HCT116 (cell line): ENCODE measurements around the gene MOK. TPM values are rescaled to one million over a fixed set of nuclear protein-coding genes. Genes with fewer than 3 reads are reported as not detected.

Experiments
- ATAC-seq: fragments of 200-7000 bp; cut with Tn5 transposase; 2 replicates; pipeline ENCODE4 v1.9.1; 2020; ENCODE audit warnings: mild to moderate bottlenecking, moderate library complexity
- BruUV-seq: library from RNA; stranded (reverse); fragments of 400-500 nt; replicated peaks from 2 replicates; lab custom pipeline; 2021; lab: Mats Ljungman, UMichigan
- CTCF ChIA-PET: fragments of 300-600 bp; sonication (Branson Sonifier 250); formaldehyde crosslinking; loops from one replicate; lab custom pipeline; 2021; ENCODE audit warnings: antibody characterized with exemption; lab: Charles Lee
- POLR2A ChIA-PET: fragments of 300-600, 350-600 bp; sonication (Branson Sonifier 250); formaldehyde crosslinking; loops from one replicate; lab custom pipeline; 2021; ENCODE audit warnings: antibody characterized with exemption; lab: Charles Lee
- RAD21 ChIA-PET, 2 experiments: fragments of 300-600 bp; sonication (Branson Sonifier 250); formaldehyde crosslinking; loops; one replicate each; lab custom pipeline; 2023; ENCODE audit warnings: low total read pairs in 2 of 2; ENCODE audit not compliant: uncharacterized antibody in 2 of 2, unreplicated experiment in 2 of 2, low non-redundant PET in 1 of 2; lab: Charles Lee
- DNase-seq: peaks from one replicate; pipeline ENCODE4 v3.0.0-alpha.2; 2010; ENCODE audit warnings: low read depth, low spot score
- H2AFZ ChIP-seq: fragments of 200-600 bp; shearing (Covaris generic), sonication (generic); 2 replicates; pipeline ENCODE4 v1.6.1; 2017; ENCODE audit warnings: low read depth, mixed run types, mixed read lengths, antibody characterized with exemption, low read length; ENCODE audit not compliant: poor library complexity, severe bottlenecking
- H3K27ac ChIP-seq: 2 replicates; pipeline ENCODE4 v1.5.1; 2012; ENCODE audit warnings: low read depth, low read length
- H3K27me3 ChIP-seq: fragments of 200-600 bp; sonication (generic); 2 replicates; pipeline ENCODE4 v1.6.1; 2016; ENCODE audit warnings: mixed run types, low read length, mixed read lengths; ENCODE audit not compliant: insufficient read depth
- H3K36me3 ChIP-seq, 2 experiments: fragments of 200-500 bp in 1 of 2; fragments of 200-600 bp in 1 of 2; sonication (Bioruptor generic) in 1 of 2; sonication (generic) in 1 of 2; 2 replicates each; pipeline versions ENCODE4 v1.5.1 to v1.6.1; 2014 to 2016; ENCODE audit warnings: low read length in 2 of 2, inconsistent platforms in 1 of 2, mixed read lengths in 1 of 2, mixed run types in 1 of 2; ENCODE audit not compliant: insufficient read depth in 2 of 2, control insufficient read depth in 1 of 2
- H3K4me1 ChIP-seq, 2 experiments: fragments of 200-600 bp in 1 of 2; sonication (generic) in 1 of 2; 2 replicates each; pipeline versions ENCODE4 v1.5.1 to v1.6.1; 2012 to 2017; ENCODE audit warnings: low read length in 2 of 2, inconsistent platforms in 1 of 2, mild to moderate bottlenecking in 1 of 2, mixed read lengths in 1 of 2, mixed run types in 1 of 2, moderate library complexity in 1 of 2; ENCODE audit not compliant: insufficient read depth in 2 of 2, control insufficient read depth in 1 of 2
- H3K4me2 ChIP-seq: fragments of 200-600 bp; sonication (generic); 2 replicates; pipeline ENCODE4 v1.6.1; 2017; ENCODE audit warnings: mixed run types, low read length, mixed read lengths
- H3K4me3 ChIP-seq, 2 experiments: fragments of 200-600 bp in 1 of 2; sonication (generic) in 1 of 2; replicated peaks in 1 of 2; 2 replicates each; pipeline ENCODE4 v1.5.1; 2011 to 2016; ENCODE audit warnings: low read length in 2 of 2, control low read depth in 1 of 2, low read depth in 1 of 2, mild to moderate bottlenecking in 1 of 2, mixed read lengths in 1 of 2, mixed run types in 1 of 2
- H3K79me2 ChIP-seq: fragments of 200-600 bp; sonication (generic); 2 replicates; pipeline ENCODE4 v1.6.1; 2017; ENCODE audit warnings: mild to moderate bottlenecking, mixed run types, low read length, moderate library complexity, mixed read lengths; ENCODE audit not compliant: insufficient read depth
- H3K9ac ChIP-seq: fragments of 200-600 bp; sonication (generic); 2 replicates; pipeline ENCODE4 v1.6.1; 2016; ENCODE audit warnings: low read length, mixed read lengths
- H3K9me2 ChIP-seq: fragments of 200-600 bp; sonication (generic), shearing (Covaris generic); 2 replicates; pipeline ENCODE4 v1.6.1; 2017; ENCODE audit warnings: mixed run types, mild to moderate bottlenecking, moderate library complexity; ENCODE audit not compliant: insufficient read depth
- H3K9me3 ChIP-seq, 2 experiments: fragments of 200-500 bp in 1 of 2; fragments of 200-600 bp in 1 of 2; sonication (Bioruptor generic) in 1 of 2; sonication (generic) in 1 of 2; 2 replicates each; pipeline ENCODE4 v1.6.1; 2014 to 2017; ENCODE audit warnings: low read length in 2 of 2, mixed read lengths in 2 of 2, inconsistent platforms in 1 of 2, low read depth in 1 of 2, mild to moderate bottlenecking in 1 of 2, mixed run types in 1 of 2, moderate library complexity in 1 of 2; ENCODE audit not compliant: control insufficient read depth in 1 of 2, insufficient read depth in 1 of 2
- H4K20me1 ChIP-seq: fragments of 200-600 bp; sonication (generic), shearing (Covaris generic); 2 replicates; pipeline ENCODE4 v1.6.1; 2017; ENCODE audit warnings: mixed run types, mild to moderate bottlenecking, moderate library complexity; ENCODE audit not compliant: insufficient read depth
- CBX3 ChIP-seq: IDR thresholded peaks from 2 replicates; pipeline ENCODE4 v1.6.1; 2012; ENCODE audit warnings: low read depth
- CEBPB ChIP-seq: IDR thresholded peaks from 2 replicates; pipeline ENCODE4 v1.6.1; 2012; ENCODE audit warnings: low read depth
- EGR1 ChIP-seq: IDR thresholded peaks from 2 replicates; pipeline ENCODE4 v1.6.1; 2012; ENCODE audit warnings: low read depth
- EZH2phosphoT487 ChIP-seq: fragments of 200-600 bp; IDR thresholded peaks from 2 replicates; pipeline ENCODE4 v1.6.1; 2018; ENCODE audit warnings: antibody characterized with exemption, borderline replicate concordance
- FOSL1 ChIP-seq: IDR thresholded peaks from 2 replicates; pipeline ENCODE4 v1.6.1; 2012; ENCODE audit warnings: low read depth
- JUND ChIP-seq: IDR thresholded peaks from 2 replicates; pipeline ENCODE4 v1.6.1; 2012
- POLR2AphosphoS5 ChIP-seq: IDR thresholded peaks from 2 replicates; pipeline ENCODE4 v1.6.1; 2011; ENCODE audit warnings: mild to moderate bottlenecking, low read depth, low read length, moderate library complexity
- RAD21 ChIP-seq: IDR thresholded peaks from 2 replicates; pipeline ENCODE4 v1.6.1; 2012; ENCODE audit warnings: low read depth, mild to moderate bottlenecking
- REST ChIP-seq: IDR thresholded peaks from 2 replicates; pipeline ENCODE4 v1.6.1; 2012; ENCODE audit warnings: low read depth
- SP1 ChIP-seq: IDR thresholded peaks from 2 replicates; pipeline ENCODE4 v1.6.1; 2012; ENCODE audit warnings: low read depth
- SRF ChIP-seq: IDR thresholded peaks from 2 replicates; pipeline ENCODE4 v1.6.1; 2012; ENCODE audit warnings: low read depth
- YY1 ChIP-seq: IDR thresholded peaks from 2 replicates; pipeline ENCODE4 v1.6.1; 2011; ENCODE audit warnings: low read length, low read depth, moderate library complexity, mild to moderate bottlenecking; ENCODE audit not compliant: insufficient replicate concordance; ENCODE audit errors: extremely low read depth
- ZFX ChIP-seq: fragments of 450-650 bp; IDR thresholded peaks from 2 replicates; pipeline ENCODE4 v1.6.1; 2017
- intact Hi-C: fragments of 100-400 bp; cut with micrococcal nuclease; formaldehyde crosslinking; loops from 2 replicates; pipeline ENCODE4 v1.10.0; 2022
- total RNA-seq: library from RNA; stranded (reverse); gene quantifications from one replicate; pipeline ENCODE4 v1.2.1, GENCODE V29; 2021; ENCODE audit not compliant: unreplicated experiment
- TF ChIP-seq, protein P1 (sequence below): IDR thresholded peaks from 2 replicates; pipeline ENCODE4 v1.6.1; 2012
- TF ChIP-seq, protein P2 (sequence below), 3 experiments: fragments of 200-600 bp in 1 of 3; sonication (generic) in 1 of 3; IDR thresholded peaks in 2 of 3; conservative IDR thresholded peaks in 1 of 3; 2 replicates each; pipeline ENCODE4 v1.5.1; 2012 to 2017; ENCODE audit warnings: low read depth in 2 of 3, low read length in 2 of 3, antibody characterized with exemption in 1 of 3, borderline replicate concordance in 1 of 3, control low read depth in 1 of 3, mild to moderate bottlenecking in 1 of 3, mixed read lengths in 1 of 3, mixed run types in 1 of 3, moderate library complexity in 1 of 3; ENCODE audit not compliant: insufficient read depth in 1 of 3

Gene MOK
- total RNA-seq, 1 experiment from 2014 or later: 9.4 TPM

- no peak for ATAC-seq
- ChIA-PET POLR2A (no interaction called here), CTCF (no interaction called here), RAD21 (no interaction called here)
- no peaks in the 10 kb centered on the region for H3K36me3 ChIP-seq
- no TSS peak for BruUV-seq
- no peak for TF ChIP-seq ZFX
- TF ChIP-seq REST: no peak
- TF ChIP-seq, protein P1, sequence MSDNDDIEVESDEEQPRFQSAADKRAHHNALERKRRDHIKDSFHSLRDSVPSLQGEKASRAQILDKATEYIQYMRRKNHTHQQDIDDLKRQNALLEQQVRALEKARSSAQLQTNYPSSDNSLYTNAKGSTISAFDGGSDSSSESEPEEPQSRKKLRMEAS: no peak
- TF ChIP-seq, protein P2, sequence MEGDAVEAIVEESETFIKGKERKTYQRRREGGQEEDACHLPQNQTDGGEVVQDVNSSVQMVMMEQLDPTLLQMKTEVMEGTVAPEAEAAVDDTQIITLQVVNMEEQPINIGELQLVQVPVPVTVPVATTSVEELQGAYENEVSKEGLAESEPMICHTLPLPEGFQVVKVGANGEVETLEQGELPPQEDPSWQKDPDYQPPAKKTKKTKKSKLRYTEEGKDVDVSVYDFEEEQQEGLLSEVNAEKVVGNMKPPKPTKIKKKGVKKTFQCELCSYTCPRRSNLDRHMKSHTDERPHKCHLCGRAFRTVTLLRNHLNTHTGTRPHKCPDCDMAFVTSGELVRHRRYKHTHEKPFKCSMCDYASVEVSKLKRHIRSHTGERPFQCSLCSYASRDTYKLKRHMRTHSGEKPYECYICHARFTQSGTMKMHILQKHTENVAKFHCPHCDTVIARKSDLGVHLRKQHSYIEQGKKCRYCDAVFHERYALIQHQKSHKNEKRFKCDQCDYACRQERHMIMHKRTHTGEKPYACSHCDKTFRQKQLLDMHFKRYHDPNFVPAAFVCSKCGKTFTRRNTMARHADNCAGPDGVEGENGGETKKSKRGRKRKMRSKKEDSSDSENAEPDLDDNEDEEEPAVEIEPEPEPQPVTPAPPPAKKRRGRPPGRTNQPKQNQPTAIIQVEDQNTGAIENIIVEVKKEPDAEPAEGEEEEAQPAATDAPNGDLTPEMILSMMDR (IDR thresholded peaks at IDR 0.05 in 2 of 3, conservative IDR thresholded peaks at IDR 0.05 in 1 of 3; ENCODE audit: borderline replicate concordance in 1 of 3, insufficient read depth in 1 of 3, low read depth in 2 of 3, low read length in 2 of 3): no peak
- no peak for TF ChIP-seq SRF
- no peak for TF ChIP-seq RAD21
- no peak for TF ChIP-seq EGR1
- TF ChIP-seq JUND: no peak
- TF ChIP-seq CEBPB: no peak
- TF ChIP-seq SP1: no peak
- no peak for TF ChIP-seq EZH2phosphoT487
- TF ChIP-seq CBX3: no peak
- TF ChIP-seq POLR2AphosphoS5: no peak
- TF ChIP-seq FOSL1: no peak
- TF ChIP-seq YY1: no peak
- no peaks in the 10 kb centered on the region for H3K79me2 ChIP-seq
- no peaks in the 10 kb centered on the region for H3K9me3 ChIP-seq
- peaks cover 0 to 3% of the 10 kb centered on the region in 2 experiments; a peak in 1 of 4 replicates for H3K4me1 ChIP-seq
- no peak overlapping the region for H3K4me2 ChIP-seq
- H4K20me1 ChIP-seq: no peaks in the 10 kb centered on the region
- DNase-seq: no peak
- intact Hi-C loops: no loop called here
- no peak overlapping the region for H3K4me3 ChIP-seq
- H3K9ac ChIP-seq: no peak overlapping the region
- no peaks in the 10 kb centered on the region for H3K9me2 ChIP-seq
- H3K27me3 ChIP-seq: no peaks in the 10 kb centered on the region
- no peak overlapping the region for H2AFZ ChIP-seq
- H3K27ac ChIP-seq: no peak overlapping the region
These were observed 82.2 kb downstream of the MOK start for GRCh38 chr14:102222751-102223150.
